ENCODE data around the gene TMEM92.

DNA sequence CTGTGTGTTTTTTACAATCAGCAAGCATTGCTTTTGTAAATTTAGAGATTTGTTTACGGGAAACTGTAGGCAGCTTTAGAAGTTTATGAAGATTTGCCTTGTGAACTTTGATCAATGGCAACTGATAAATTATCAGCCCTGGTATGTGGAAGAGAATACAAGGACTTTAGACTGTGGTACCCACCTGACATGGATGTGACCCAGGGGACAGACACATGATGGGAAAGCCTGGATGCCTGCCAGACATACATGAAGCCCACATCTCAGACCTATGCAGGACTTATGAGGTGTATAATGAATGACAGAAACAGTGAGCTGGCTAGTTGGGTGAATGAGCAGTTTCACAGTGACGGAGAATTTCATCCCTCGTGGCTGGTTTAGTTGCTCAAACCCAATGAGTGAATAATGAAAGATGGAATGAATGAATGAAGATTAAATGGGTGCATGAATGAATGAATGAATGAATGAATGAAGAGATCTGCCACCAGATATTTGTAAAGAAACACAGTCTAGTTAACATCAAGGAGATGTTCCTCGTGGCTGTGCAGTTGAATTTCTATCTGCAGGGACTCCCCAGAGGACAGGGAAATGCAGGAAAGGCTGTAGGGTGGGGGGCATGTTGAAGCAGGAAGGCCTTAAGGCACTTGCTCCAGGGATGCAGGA, 7.6 kb downstream of the TMEM92 start:
- TF ChIP-seq, protein P1, sequence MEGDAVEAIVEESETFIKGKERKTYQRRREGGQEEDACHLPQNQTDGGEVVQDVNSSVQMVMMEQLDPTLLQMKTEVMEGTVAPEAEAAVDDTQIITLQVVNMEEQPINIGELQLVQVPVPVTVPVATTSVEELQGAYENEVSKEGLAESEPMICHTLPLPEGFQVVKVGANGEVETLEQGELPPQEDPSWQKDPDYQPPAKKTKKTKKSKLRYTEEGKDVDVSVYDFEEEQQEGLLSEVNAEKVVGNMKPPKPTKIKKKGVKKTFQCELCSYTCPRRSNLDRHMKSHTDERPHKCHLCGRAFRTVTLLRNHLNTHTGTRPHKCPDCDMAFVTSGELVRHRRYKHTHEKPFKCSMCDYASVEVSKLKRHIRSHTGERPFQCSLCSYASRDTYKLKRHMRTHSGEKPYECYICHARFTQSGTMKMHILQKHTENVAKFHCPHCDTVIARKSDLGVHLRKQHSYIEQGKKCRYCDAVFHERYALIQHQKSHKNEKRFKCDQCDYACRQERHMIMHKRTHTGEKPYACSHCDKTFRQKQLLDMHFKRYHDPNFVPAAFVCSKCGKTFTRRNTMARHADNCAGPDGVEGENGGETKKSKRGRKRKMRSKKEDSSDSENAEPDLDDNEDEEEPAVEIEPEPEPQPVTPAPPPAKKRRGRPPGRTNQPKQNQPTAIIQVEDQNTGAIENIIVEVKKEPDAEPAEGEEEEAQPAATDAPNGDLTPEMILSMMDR (conservative IDR thresholded peaks at IDR 0.05; ENCODE audit: low read length): no peak
- no peak for TF ChIP-seq EZH2phosphoT487 (IDR thresholded peaks at IDR 0.05; ENCODE audit: borderline replicate concordance, low read depth, low read length)

All from OCI-LY7 (cell line).